GM19239 (cell line): ENCODE data around the gene KIT.

Source experiments
- DNase-seq: peaks from one replicate; pipeline ENCODE4 v3.0.0; 2011; ENCODE audit warnings: low spot score; ENCODE audit not compliant: insufficient read length
- FAIRE-seq: peaks from 2 replicates; lab custom pipeline; 2011; peaks lifted over from hg19 to GRCh38; lab: Jason Lieb, UNC

The KIT gene

GRCh38 chr4:54659749-54660535, 2.2 kb downstream of the KIT start:
- no peak for DNase-seq
- FAIRE-seq = no peak

- FAIRE-seq (no peak), DNase-seq (no peak)
These were observed 2.8 kb downstream of the KIT start for GRCh38 chr4:54660591-54660990.

- FAIRE-seq = no peak
These were observed 3.4 kb downstream of the KIT start for GRCh38 chr4:54661169-54661568.

GRCh38 chr4:54661686-54662085, 3.9 kb downstream of the KIT start:
- DNase-seq = no peak
- FAIRE-seq = no peak

More at GRCh38 chr4:54661169-54661568, 3.4 kb downstream of the KIT start:
- DNase-seq = no peak

GRCh38 chr4:54662123-54662522, 4.4 kb downstream of the KIT start:
- no peak for DNase-seq
- no peak for FAIRE-seq

GRCh38 chr4:54662901-54663585, 5.3 kb downstream of the KIT start:
- no peak for FAIRE-seq
- no peak for DNase-seq

- FAIRE-seq (no peak), DNase-seq (no peak)
These were observed 6.6 kb downstream of the KIT start for GRCh38 chr4:54664400-54664799.

GRCh38 chr4:54668014-54668611, 10.4 kb downstream of the KIT start:
- no peak for FAIRE-seq
- no peak for DNase-seq

- no peak for FAIRE-seq
- DNase-seq = no peak
These were observed 12.1 kb downstream of the KIT start for GRCh38 chr4:54669831-54670230.

- FAIRE-seq (no peak), DNase-seq (no peak)
These were observed 18.1 kb downstream of the KIT start for GRCh38 chr4:54675721-54676461.

GRCh38 chr4:54676658-54677057, 18.9 kb downstream of the KIT start:
- DNase-seq (no peak), FAIRE-seq (no peak)

GRCh38 chr4:54677416-54677815, 19.7 kb downstream of the KIT start:
- no peak for DNase-seq
- no peak for FAIRE-seq

GRCh38 chr4:54677853-54678650, 20.3 kb downstream of the KIT start:
- FAIRE-seq = no peak

GRCh38 chr4:54678826-54679225, 21.1 kb downstream of the KIT start:
- no peak for FAIRE-seq
- DNase-seq = no peak

More at GRCh38 chr4:54677853-54678650, 20.3 kb downstream of the KIT start:
- DNase-seq = no peak

- FAIRE-seq (no peak), DNase-seq (no peak)
These were observed 22.1 kb downstream of the KIT start for GRCh38 chr4:54679813-54680212.

- peak; percentile 68 for FAIRE-seq
- DNase-seq = no peak
These were observed 26.0 kb downstream of the KIT start for GRCh38 chr4:54683616-54684346.

GRCh38 chr4:54685810-54686209, 28.1 kb downstream of the KIT start:
- FAIRE-seq (no peak), DNase-seq (no peak)

- peak; percentile 48 for FAIRE-seq
- no peak for DNase-seq
These were observed 30.4 kb downstream of the KIT start for GRCh38 chr4:54687887-54688841.
